Endothelial cell of umbilical vein (primary cell): Measurements from ENCODE around the gene BCCIP. TPM values are rescaled to one million over a fixed set of nuclear protein-coding genes. Genes with fewer than 3 reads are reported as not detected.
A peak's percentile ranks its signal among the peaks of the same experiment; 100 is the strongest.

ENCODE experiments used
- BruUV-seq: library from RNA; stranded (reverse); fragments of 400-500 nt; replicated peaks from 2 replicates; lab custom pipeline; 2021; lab: Mats Ljungman, UMichigan
- CTCF ChIA-PET: fragments of 300-600, 350-600 bp; sonication (Branson Sonifier 250); formaldehyde crosslinking; loops from one replicate; lab custom pipeline; 2021; ENCODE audit warnings: antibody characterized with exemption, inconsistent platforms; lab: Charles Lee
- POLR2A ChIA-PET: fragments of 300-600, 350-600 bp; sonication (Branson Sonifier 250); formaldehyde crosslinking; loops from one replicate; lab custom pipeline; 2021; ENCODE audit warnings: antibody characterized with exemption, inconsistent platforms; lab: Charles Lee
- DNase-seq: peaks from one replicate; pipeline ENCODE4 v3.0.0-alpha.2; 2011; ENCODE audit warnings: low read depth, low spot score
- FAIRE-seq: peaks from 2 replicates; lab custom pipeline; 2011; peaks lifted over from hg19 to GRCh38; lab: Jason Lieb, UNC
- H2AFZ ChIP-seq: 2 replicates; pipeline ENCODE4 v1.6.0; 2012; ENCODE audit warnings: low read depth, low read length, control low read depth, inconsistent platforms
- H3K27ac ChIP-seq: 2 replicates; pipeline ENCODE4 v1.5.1; 2011; ENCODE audit warnings: low read depth, mild to moderate bottlenecking, control low read depth, low read length, moderate library complexity; ENCODE audit not compliant: insufficient read depth
- H3K27me3 ChIP-seq, 2 experiments: 2 replicates each; pipeline versions ENCODE4 v1.6.0 to v1.6.1; 2011; ENCODE audit warnings: low read length in 2 of 2, mixed read lengths in 1 of 2; ENCODE audit not compliant: control insufficient read depth in 2 of 2, insufficient read depth in 2 of 2
- H3K36me3 ChIP-seq, 2 experiments: 2 replicates in 1 of 2; 3 replicates in 1 of 2; pipeline ENCODE4 v1.5.1; 2011; ENCODE audit warnings: low read length in 2 of 2, mild to moderate bottlenecking in 1 of 2, moderate library complexity in 1 of 2; ENCODE audit not compliant: control insufficient read depth in 2 of 2, insufficient read depth in 2 of 2; ENCODE audit errors: extremely low read depth in 1 of 2
- H3K4me1 ChIP-seq: 3 replicates; pipeline ENCODE4 v1.5.1; 2011; ENCODE audit warnings: mild to moderate bottlenecking, low read length; ENCODE audit not compliant: control insufficient read depth, insufficient read depth; ENCODE audit errors: extremely low read depth
- H3K4me2 ChIP-seq: 2 replicates; pipeline ENCODE4 v1.6.1; 2011; ENCODE audit warnings: low read length, control low read depth, mixed read lengths; ENCODE audit not compliant: insufficient read depth
- H3K4me3 ChIP-seq, 3 experiments: fragments of 200-600 bp in 1 of 3; sonication (generic), shearing (Covaris generic) in 1 of 3; replicated peaks in 1 of 3; 2 replicates each; pipeline ENCODE4 v1.5.1; 2011 to 2016; ENCODE audit warnings: control low read depth in 3 of 3, low read length in 3 of 3, mild to moderate bottlenecking in 2 of 3, inconsistent platforms in 1 of 3, low read depth in 1 of 3, moderate library complexity in 1 of 3; ENCODE audit not compliant: insufficient read depth in 1 of 3
- H3K79me2 ChIP-seq: 2 replicates; pipeline ENCODE4 v1.6.0; 2012; ENCODE audit warnings: low read length, inconsistent platforms; ENCODE audit not compliant: control insufficient read depth, insufficient read depth
- H3K9ac ChIP-seq: replicated peaks from 2 replicates; pipeline ENCODE3; 2011; ENCODE audit warnings: low read length, control low read depth; ENCODE audit not compliant: insufficient read depth; ENCODE audit errors: extremely low read depth
- H3K9me1 ChIP-seq: replicated peaks from 3 replicates; pipeline ENCODE4 v1.6.0; 2011; ENCODE audit warnings: mild to moderate bottlenecking, low read length; ENCODE audit not compliant: control insufficient read depth, insufficient read depth; ENCODE audit errors: extremely low read depth
- H3K9me3 ChIP-seq: replicated peaks from 2 replicates; pipeline ENCODE4 v1.5.1; 2012; ENCODE audit warnings: low read length, inconsistent platforms; ENCODE audit not compliant: control insufficient read depth, insufficient read depth
- H4K20me1 ChIP-seq: replicated peaks from 2 replicates; pipeline ENCODE3; 2011; ENCODE audit warnings: mild to moderate bottlenecking, low read length; ENCODE audit not compliant: control insufficient read depth, insufficient read depth; ENCODE audit errors: extremely low read depth
- CTCF ChIP-seq, 2 donors: IDR thresholded peaks; 1 replicate in 1 of 2; 2 replicates in 1 of 2; pipeline ENCODE4 v1.5.1; 2011; ENCODE audit warnings: low read length in 2 of 2, mild to moderate bottlenecking in 2 of 2, moderate library complexity in 2 of 2, control low read depth in 1 of 2, inconsistent platforms in 1 of 2, low read depth in 1 of 2; ENCODE audit not compliant: insufficient read depth in 1 of 2; ENCODE audit errors: extremely low read depth in 1 of 2
- EZH2 ChIP-seq: IDR thresholded peaks from 2 replicates; pipeline ENCODE4 v1.6.1; 2012; ENCODE audit warnings: borderline replicate concordance, low read depth, mild to moderate bottlenecking, moderate library complexity, low read length, inconsistent platforms; ENCODE audit not compliant: severe bottlenecking
- FOS ChIP-seq: IDR thresholded peaks from 2 replicates; pipeline ENCODE4 v1.6.1; 2011; ENCODE audit warnings: mild to moderate bottlenecking, low read length, moderate library complexity, borderline replicate concordance; ENCODE audit not compliant: insufficient read depth
- JUN ChIP-seq: IDR thresholded peaks from 2 replicates; pipeline ENCODE4 v1.6.1; 2011; ENCODE audit warnings: borderline replicate concordance, low read depth; ENCODE audit not compliant: insufficient read length, insufficient read depth
- MYC ChIP-seq: IDR thresholded peaks from one replicate; pipeline ENCODE4 v1.6.1; 2011; ENCODE audit warnings: mild to moderate bottlenecking, low read depth, low read length
- POLR2AphosphoS5 ChIP-seq: IDR thresholded peaks from 2 replicates; pipeline ENCODE4 v1.6.1; 2012; ENCODE audit warnings: low read depth, mild to moderate bottlenecking, control low read depth, low read length, moderate library complexity; ENCODE audit not compliant: insufficient read depth
- dilution Hi-C: fragments of 300-500 bp; cut with MboI; formaldehyde crosslinking; loops from one replicate; pipeline ENCODE4 v1.15.0; 2019; ENCODE audit warnings: low sequenced_read_pairs; ENCODE audit not compliant: extremely low pct_ligation_motif_present
- intact Hi-C: fragments of 100-400 bp; cut with micrococcal nuclease; formaldehyde crosslinking; loops from one replicate; pipeline ENCODE4 v1.10.0; 2022
- polyA plus RNA-seq, 4 experiments: library from polyadenylated mRNA; depleted of rRNA in 3 of 4; stranded (reverse) in 3 of 4; unstranded in 1 of 4; fragments of >200 nt; gene quantifications; 2 replicates each; pipeline versions ENCODE4 v1.2.1 to v1.2.3, GENCODE V29; 2011 to 2012; ENCODE audit warnings: missing spikeins in 1 of 4
- total RNA-seq: library from RNA; stranded (reverse); gene quantifications from 2 replicates; pipeline ENCODE4 v1.2.3, GENCODE V29; 2021

BCCIP gene
- total and polyA plus RNA-seq, 2 donors (not counting 3 experiments of a cell fraction or from before 2014, with no cell fraction given) = 14.5 to 73.5 TPM

DNA sequence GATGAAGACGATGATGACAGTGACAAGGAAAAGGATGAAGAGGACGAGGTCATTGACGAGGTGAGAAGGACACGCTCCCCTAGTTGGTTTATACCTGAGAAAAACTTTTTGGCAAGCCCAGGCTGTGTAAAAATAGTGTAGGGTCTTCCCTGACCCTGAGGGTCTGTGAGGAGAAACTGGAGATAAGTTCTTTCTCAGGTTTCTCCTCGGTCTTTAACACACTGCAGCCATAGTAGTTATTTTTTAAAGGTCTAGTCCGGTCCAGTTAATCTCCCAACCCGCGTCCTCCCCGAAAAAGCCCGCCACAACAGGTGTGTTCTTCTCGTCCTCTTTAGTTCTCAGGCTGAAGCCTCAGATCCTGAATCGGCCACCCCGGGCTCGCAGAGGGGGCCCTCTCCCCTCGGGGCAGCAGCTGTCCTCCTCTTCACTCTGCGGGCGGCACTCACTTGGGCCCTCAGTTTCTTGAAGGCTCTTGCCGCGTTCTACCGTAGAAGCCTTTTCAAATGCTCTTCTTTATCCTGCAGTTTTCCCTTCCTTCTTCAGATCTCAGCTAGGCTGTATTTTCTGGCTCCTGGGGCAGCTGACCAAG, 411 bp downstream of the BCCIP start:
- no peak for TF ChIP-seq JUN
- no peak for TF ChIP-seq POLR2AphosphoS5
- intact Hi-C loops = loop anchor here (1.0 to 5.0 kb wide), 4 partner anchors 10 to 907 kb away; partner anchors contain the start of gene EDRF1
- BruUV-seq = TSS peak; percentile 57

GRCh38 chr10:125824736-125825135, 1.4 kb downstream of the BCCIP start:
- H3K36me3 ChIP-seq = peaks cover 5 to 14% of the 10 kb centered on the region in 2 experiments
- ChIA-PET CTCF (no interaction called here), POLR2A (no interaction called here)
- TF ChIP-seq POLR2AphosphoS5 (no peak), FOS (peak; percentile 36), CTCF (IDR thresholded peaks at IDR 0.05; ENCODE audit: extremely low read depth in 1 of 2, insufficient read depth in 1 of 2, low read depth in 1 of 2, low read length in 2 of 2) (no peak), EZH2 (no peak), MYC (no peak)
- peak overlapping the region; percentile 87 for H3K9ac ChIP-seq
- H2AFZ ChIP-seq = no peak overlapping the region
- no peaks in the 10 kb centered on the region for H3K9me1 ChIP-seq
- no peak for DNase-seq
- H3K27me3 ChIP-seq = no peaks in the 10 kb centered on the region
- no peaks in the 10 kb centered on the region for H4K20me1 ChIP-seq
- intact Hi-C loops = loop anchor here (5.0 kb wide), 1 partner anchor 82 kb away; no protein-coding TSS in a partner anchor
- peaks cover 42% of the 10 kb centered on the region for H3K79me2 ChIP-seq
- dilution Hi-C loops = no loop called here
- no peak for FAIRE-seq
- BruUV-seq = no TSS peak
- H3K4me2 ChIP-seq = peak overlapping the region; percentile 97
- no peaks in the 10 kb centered on the region for H3K9me3 ChIP-seq
- H3K27ac ChIP-seq = no peak overlapping the region
- H3K4me1 ChIP-seq = peaks cover 18% of the 10 kb centered on the region
- H3K4me3 ChIP-seq = peak overlapping the region in 2 of 3 experiments; percentile 79 to 83

More for the DNA sequence above, 411 bp downstream of the BCCIP start:
- Histone ChIP-seq H3K79me2 (peaks cover 42% of the 10 kb centered on the region), H3K27me3 (no peaks in the 10 kb centered on the region), H3K4me3 (peak overlapping the region; percentile 78 to 83 (median 79)), H3K9ac (peak overlapping the region; percentile 87), H3K36me3 (peaks cover 5 to 10% of the 10 kb centered on the region in 2 experiments), H3K9me1 (no peaks in the 10 kb centered on the region), H3K27ac (peak overlapping the region; percentile 89), H3K9me3 (no peaks in the 10 kb centered on the region), H3K4me1 (peaks cover 18% of the 10 kb centered on the region), H2AFZ (peak overlapping the region; percentile 82), H3K4me2 (peak overlapping the region; percentile 97), H4K20me1 (no peaks in the 10 kb centered on the region)
- POLR2A ChIA-PET = interaction anchor here (1.2 kb wide), 1 partner anchor 56 kb away, joined by 3 read pairs; no protein-coding TSS in a partner anchor
- CTCF ChIA-PET = no interaction called here
- no peak for FAIRE-seq
- DNase-seq = peak; percentile 10
- dilution Hi-C loops = no loop called here
